ENCODE measurements around the gene DYSF.

The DYSF gene

DNA sequence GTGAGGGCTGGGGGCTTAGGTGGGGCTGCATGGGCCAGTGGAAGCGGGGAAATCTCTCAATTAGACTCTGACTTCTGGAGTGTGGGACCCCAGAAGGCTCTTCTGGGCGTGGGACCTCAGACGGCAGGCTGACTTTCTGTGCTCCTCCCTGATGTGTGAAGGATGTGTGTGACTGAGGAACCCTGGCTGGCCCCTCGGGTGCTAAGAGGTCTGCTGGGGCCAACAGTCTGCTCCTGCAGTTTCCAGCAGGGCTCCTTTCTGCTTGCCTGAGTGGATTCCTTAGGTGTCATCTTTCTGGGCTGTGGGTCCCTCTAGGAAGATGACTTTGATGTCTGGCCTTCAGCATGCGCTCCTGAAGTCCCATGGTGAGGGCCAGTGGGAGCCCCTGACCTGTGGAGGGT lies 167.5 kb downstream of the DYSF start:
- H3K9me3 Mint-ChIP-seq = no peaks in the 10 kb centered on the region
- H3K27ac Mint-ChIP-seq = no peak overlapping the region
- TF ChIP-seq, protein P1, sequence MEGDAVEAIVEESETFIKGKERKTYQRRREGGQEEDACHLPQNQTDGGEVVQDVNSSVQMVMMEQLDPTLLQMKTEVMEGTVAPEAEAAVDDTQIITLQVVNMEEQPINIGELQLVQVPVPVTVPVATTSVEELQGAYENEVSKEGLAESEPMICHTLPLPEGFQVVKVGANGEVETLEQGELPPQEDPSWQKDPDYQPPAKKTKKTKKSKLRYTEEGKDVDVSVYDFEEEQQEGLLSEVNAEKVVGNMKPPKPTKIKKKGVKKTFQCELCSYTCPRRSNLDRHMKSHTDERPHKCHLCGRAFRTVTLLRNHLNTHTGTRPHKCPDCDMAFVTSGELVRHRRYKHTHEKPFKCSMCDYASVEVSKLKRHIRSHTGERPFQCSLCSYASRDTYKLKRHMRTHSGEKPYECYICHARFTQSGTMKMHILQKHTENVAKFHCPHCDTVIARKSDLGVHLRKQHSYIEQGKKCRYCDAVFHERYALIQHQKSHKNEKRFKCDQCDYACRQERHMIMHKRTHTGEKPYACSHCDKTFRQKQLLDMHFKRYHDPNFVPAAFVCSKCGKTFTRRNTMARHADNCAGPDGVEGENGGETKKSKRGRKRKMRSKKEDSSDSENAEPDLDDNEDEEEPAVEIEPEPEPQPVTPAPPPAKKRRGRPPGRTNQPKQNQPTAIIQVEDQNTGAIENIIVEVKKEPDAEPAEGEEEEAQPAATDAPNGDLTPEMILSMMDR (IDR thresholded peaks at IDR 0.05) = no peak
- H3K27me3 Mint-ChIP-seq (ENCODE audit: low read depth, poor library complexity) = peaks cover 8% of the 10 kb centered on the region
- H3K4me3 Mint-ChIP-seq = no peak overlapping the region
- peaks cover 15% of the 10 kb centered on the region for H3K4me1 Mint-ChIP-seq
- DNase-seq = no peak
- H3K36me3 Mint-ChIP-seq (ENCODE audit: low read depth) = no peaks in the 10 kb centered on the region

DNA sequence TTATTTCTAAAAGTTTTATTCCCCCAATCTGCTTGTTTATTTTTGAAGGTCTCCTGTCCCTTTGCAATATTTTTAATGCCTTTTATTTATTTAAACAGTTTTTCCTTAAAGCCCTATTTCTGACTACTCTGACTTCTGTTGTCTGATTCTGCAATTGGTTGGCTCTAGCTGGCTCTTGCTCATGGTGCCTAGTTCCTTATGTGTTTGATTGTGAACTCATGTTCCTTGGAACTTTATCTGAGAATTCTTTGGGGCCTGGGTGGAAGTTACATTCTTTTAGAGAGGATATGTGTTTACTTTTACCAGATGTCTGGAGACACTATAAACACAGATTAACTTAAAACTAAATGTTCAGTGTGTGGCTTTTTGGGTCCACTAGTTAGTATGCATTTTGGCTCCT lies 175.9 kb downstream of the DYSF start:
- Mint-ChIP-seq H3K27me3 (ENCODE audit: low read depth, poor library complexity) (peaks cover 4% of the 10 kb centered on the region), H3K9me3 (peaks cover 14% of the 10 kb centered on the region), H3K36me3 (ENCODE audit: low read depth) (peaks cover 11% of the 10 kb centered on the region), H3K4me3 (no peak overlapping the region), H3K27ac (no peak overlapping the region), H3K4me1 (peaks cover 13% of the 10 kb centered on the region)
- no peak for DNase-seq
- TF ChIP-seq, protein P1 (IDR thresholded peaks at IDR 0.05) = no peak

DNA sequence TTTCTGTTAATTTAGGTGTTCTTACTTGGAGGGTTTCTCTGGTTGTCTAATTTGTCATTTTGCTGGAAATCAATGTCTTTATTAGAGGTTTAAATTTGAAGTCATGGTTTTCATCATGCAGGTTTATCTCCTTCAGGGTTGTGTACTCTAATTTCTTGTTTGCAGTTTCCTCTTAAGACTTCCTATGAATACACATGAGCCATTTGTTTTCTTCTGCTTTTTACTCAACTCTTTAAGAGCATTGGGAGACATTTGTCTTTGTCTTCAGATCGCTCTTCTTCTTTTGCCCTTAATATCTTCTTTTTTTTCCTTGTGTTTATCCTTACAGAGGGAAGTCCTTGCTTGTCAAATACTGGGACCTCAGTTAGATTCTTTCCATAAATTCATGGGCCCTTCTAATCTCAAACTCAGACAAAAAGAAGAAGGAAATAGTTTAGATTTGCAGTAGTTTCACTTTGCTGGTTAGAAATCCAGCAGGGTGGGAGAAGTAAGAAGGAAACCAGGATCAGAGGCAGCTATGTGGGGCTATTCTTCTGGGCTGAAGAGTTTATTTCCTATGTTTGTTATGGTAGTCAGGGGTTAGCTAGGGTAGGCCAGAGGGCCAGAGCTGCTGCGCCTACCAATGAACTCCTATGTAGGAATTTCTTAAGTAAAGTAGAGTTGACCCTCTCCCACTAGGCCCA lies 176.6 kb downstream of the DYSF start:
- Mint-ChIP-seq H3K4me1 (peaks cover 18% of the 10 kb centered on the region), H3K27ac (no peak overlapping the region), H3K27me3 (ENCODE audit: low read depth, poor library complexity) (peaks cover 5% of the 10 kb centered on the region), H3K9me3 (peaks cover 14% of the 10 kb centered on the region), H3K36me3 (ENCODE audit: low read depth) (peaks cover 11% of the 10 kb centered on the region), H3K4me3 (no peak overlapping the region)
- TF ChIP-seq, protein P1 (IDR thresholded peaks at IDR 0.05) = no peak
- no peak for DNase-seq

DNA sequence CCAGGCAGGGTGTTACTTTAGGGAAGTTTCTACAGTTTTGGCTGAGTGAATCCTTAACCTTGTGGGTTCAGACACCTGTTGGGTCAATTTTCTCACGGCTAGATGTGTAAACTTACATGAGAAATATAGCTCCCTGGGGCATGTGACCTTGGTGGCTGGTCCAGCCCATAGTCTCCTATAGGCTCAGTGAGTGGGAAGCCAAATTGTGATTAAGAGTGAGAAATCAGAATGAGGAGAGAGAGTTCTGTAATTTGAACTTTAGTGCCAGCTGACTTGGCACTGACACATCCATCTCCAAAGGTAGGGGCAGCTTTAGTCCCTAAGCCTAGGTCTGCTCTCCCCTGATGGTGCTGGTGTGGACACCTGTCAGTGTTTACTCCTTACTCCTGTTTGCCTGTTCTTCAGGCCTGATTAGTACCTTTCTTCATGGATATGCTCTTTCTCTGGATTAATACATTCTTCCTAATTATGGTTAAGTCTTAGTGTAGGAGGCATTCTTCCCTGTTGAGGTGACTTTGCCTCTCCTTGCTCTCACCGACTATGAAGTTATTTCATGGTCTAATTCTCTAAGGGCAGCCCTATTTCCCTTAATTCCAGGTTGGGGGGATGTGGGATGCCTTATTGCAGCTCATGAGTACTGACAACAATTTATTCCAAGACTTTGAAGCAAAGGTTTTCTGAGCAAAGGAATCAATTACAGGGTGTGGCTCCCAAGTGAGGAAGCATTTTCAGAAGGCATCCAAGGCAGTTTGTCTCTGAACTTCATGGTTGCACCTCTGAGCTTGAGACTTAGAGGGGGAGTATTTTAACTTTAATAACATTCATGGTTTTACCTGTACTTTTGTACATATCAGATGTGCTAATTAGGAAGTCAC lies 177.3 kb downstream of the DYSF start:
- Mint-ChIP-seq H3K4me1 (peaks cover 19% of the 10 kb centered on the region), H3K4me3 (no peak overlapping the region), H3K27me3 (ENCODE audit: low read depth, poor library complexity) (peaks cover 6% of the 10 kb centered on the region), H3K9me3 (peaks cover 14% of the 10 kb centered on the region), H3K27ac (no peak overlapping the region), H3K36me3 (ENCODE audit: low read depth) (peaks cover 11% of the 10 kb centered on the region)
- TF ChIP-seq, protein P1 (IDR thresholded peaks at IDR 0.05) = no peak
- no peak for DNase-seq

DNA sequence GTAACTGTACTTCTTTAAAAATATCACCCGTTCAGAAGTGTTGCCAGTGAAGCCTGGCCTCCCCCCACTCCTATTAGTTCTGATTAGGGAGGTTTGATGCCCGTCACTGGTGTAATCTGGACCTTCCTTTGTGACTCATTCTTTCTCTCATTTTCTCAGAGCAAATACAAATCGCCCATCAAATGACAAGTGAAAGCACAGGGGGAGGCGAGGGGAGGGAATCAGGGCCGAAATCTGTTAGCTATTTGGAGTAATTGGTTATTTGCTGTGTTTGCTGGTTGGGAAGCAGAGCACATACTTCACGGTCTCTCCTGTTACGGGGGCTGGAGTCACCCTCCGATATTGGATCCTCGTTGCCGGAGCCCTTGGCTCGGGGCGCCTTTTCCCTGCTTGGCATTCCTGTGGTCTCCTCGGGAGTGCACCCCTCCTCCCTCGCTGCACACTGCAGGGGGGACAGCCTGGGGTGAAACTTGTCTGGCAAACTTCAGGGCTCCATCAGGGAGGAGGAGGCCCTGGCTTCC lies 178.1 kb downstream of the DYSF start:
- Mint-ChIP-seq H3K4me3 (no peak overlapping the region), H3K27ac (no peak overlapping the region), H3K4me1 (peaks cover 19% of the 10 kb centered on the region), H3K36me3 (ENCODE audit: low read depth) (peaks cover 11% of the 10 kb centered on the region), H3K27me3 (ENCODE audit: low read depth, poor library complexity) (peaks cover 6% of the 10 kb centered on the region), H3K9me3 (peaks cover 14% of the 10 kb centered on the region)
- TF ChIP-seq, protein P1 (IDR thresholded peaks at IDR 0.05) = no peak
- no peak for DNase-seq
